Loucy (cell line): ENCODE results near the gene TMEM269.
A peak's percentile ranks its signal among the peaks of the same experiment; 100 is the strongest.

Source experiments
- H2AFZ ChIP-seq: fragments of 200-600 bp; sonication (generic); 2 replicates; pipeline ENCODE4 v1.6.0; 2016; ENCODE audit warnings: antibody characterized with exemption, mild to moderate bottlenecking, low read length, moderate library complexity
- H3F3A ChIP-seq: fragments of 200-600 bp; 2 replicates; pipeline ENCODE4 v1.6.0; 2016; ENCODE audit warnings: antibody characterized with exemption, low read depth, mild to moderate bottlenecking
- H3K27me3 ChIP-seq: fragments of 200-600 bp; sonication (generic); 2 replicates; pipeline ENCODE4 v1.6.1; 2014; ENCODE audit warnings: low read length, mild to moderate bottlenecking; ENCODE audit not compliant: insufficient read depth, poor library complexity, severe bottlenecking
- H3K36me3 ChIP-seq: fragments of 200-600 bp; sonication (generic); 2 replicates; pipeline ENCODE4 v1.6.1; 2016; ENCODE audit warnings: low read length; ENCODE audit not compliant: insufficient read depth
- H3K4me1 ChIP-seq: fragments of 200-600 bp; sonication (generic); 2 replicates; pipeline ENCODE4 v1.5.1; 2014; ENCODE audit warnings: low read length, mild to moderate bottlenecking; ENCODE audit not compliant: insufficient read depth, poor library complexity, severe bottlenecking
- H3K4me2 ChIP-seq: fragments of 200-600 bp; sonication (generic); 2 replicates; pipeline ENCODE4 v1.6.0; 2014; ENCODE audit warnings: antibody characterized with exemption, low read length, low read depth, mild to moderate bottlenecking; ENCODE audit not compliant: poor library complexity, severe bottlenecking
- H3K4me3 ChIP-seq: fragments of 200-600 bp; sonication (generic); 2 replicates; pipeline ENCODE4 v1.5.1; 2014; ENCODE audit warnings: low read length, mild to moderate bottlenecking, mixed read lengths; ENCODE audit not compliant: poor library complexity, severe bottlenecking
- H3K79me2 ChIP-seq: fragments of 200-600 bp; sonication (generic); 2 replicates; pipeline ENCODE4 v1.6.1; 2014; ENCODE audit warnings: low read length; ENCODE audit not compliant: insufficient read depth
- H3K9ac ChIP-seq: fragments of 200-600 bp; sonication (generic); 2 replicates; pipeline ENCODE4 v1.6.0; 2014; ENCODE audit warnings: mild to moderate bottlenecking, low read depth, low read length, moderate library complexity; ENCODE audit not compliant: poor library complexity, severe bottlenecking
- H3K9me2 ChIP-seq: fragments of 200-600 bp; sonication (generic); replicated peaks from 2 replicates; pipeline ENCODE4 v1.6.1; 2016; ENCODE audit warnings: low read depth, low read length, mixed read lengths
- H3K9me3 ChIP-seq: fragments of 200-600 bp; sonication (generic); 2 replicates; pipeline ENCODE4 v1.6.1; 2014; ENCODE audit warnings: mild to moderate bottlenecking, antibody characterized with exemption, low read length, low read depth; ENCODE audit not compliant: insufficient read depth
- H4K20me1 ChIP-seq: fragments of 200-600 bp; sonication (generic); 2 replicates; pipeline ENCODE4 v1.6.0; 2014; ENCODE audit warnings: antibody characterized with exemption, low read length, mild to moderate bottlenecking; ENCODE audit not compliant: insufficient read depth, poor library complexity, severe bottlenecking
- EZH2phosphoT487 ChIP-seq: fragments of 200-600 bp; IDR thresholded peaks from 2 replicates; pipeline ENCODE4 v1.6.1; 2018; ENCODE audit warnings: antibody characterized with exemption, mild to moderate bottlenecking, moderate library complexity, borderline replicate concordance
- TF ChIP-seq, protein P1 (sequence below): fragments of 200-600 bp; sonication (generic); conservative IDR thresholded peaks from 2 replicates; pipeline ENCODE4 v1.5.1; 2014; ENCODE audit warnings: mild to moderate bottlenecking, antibody characterized with exemption, low read length

Gene TMEM269

DNA sequence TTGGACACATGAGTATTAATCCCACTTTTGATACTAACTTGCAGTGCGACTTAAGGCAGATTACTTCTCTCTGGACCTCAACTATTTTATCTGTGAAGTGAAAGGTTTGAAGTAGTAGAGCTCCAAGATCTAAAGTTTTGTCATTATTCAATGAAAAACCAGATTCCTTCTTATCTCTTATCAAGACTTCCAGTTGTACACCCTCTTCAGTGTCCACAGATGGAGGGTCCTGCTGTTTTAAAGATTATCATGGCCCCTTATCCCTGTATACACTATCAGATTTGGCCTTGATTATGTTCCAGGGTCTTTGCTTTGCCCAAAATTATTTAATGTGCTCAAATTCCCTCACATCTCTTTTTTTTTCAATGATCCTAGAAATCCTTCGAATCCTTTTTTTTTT is 16.6 kb upstream of the TMEM269 start:
- Histone ChIP-seq H3F3A (no peaks in the 10 kb centered on the region), H3K79me2 (peaks cover 85% of the 10 kb centered on the region), H2AFZ (no peak overlapping the region), H3K4me3 (peak overlapping the region; percentile 83), H3K27me3 (no peaks in the 10 kb centered on the region), H3K9me2 (no peaks in the 10 kb centered on the region), H3K4me1 (peaks cover 46% of the 10 kb centered on the region), H4K20me1 (peaks cover 18% of the 10 kb centered on the region), H3K9me3 (no peaks in the 10 kb centered on the region), H3K36me3 (no peaks in the 10 kb centered on the region), H3K9ac (peak overlapping the region; percentile 80), H3K4me2 (peak overlapping the region; percentile 84)
- TF ChIP-seq, protein P1, sequence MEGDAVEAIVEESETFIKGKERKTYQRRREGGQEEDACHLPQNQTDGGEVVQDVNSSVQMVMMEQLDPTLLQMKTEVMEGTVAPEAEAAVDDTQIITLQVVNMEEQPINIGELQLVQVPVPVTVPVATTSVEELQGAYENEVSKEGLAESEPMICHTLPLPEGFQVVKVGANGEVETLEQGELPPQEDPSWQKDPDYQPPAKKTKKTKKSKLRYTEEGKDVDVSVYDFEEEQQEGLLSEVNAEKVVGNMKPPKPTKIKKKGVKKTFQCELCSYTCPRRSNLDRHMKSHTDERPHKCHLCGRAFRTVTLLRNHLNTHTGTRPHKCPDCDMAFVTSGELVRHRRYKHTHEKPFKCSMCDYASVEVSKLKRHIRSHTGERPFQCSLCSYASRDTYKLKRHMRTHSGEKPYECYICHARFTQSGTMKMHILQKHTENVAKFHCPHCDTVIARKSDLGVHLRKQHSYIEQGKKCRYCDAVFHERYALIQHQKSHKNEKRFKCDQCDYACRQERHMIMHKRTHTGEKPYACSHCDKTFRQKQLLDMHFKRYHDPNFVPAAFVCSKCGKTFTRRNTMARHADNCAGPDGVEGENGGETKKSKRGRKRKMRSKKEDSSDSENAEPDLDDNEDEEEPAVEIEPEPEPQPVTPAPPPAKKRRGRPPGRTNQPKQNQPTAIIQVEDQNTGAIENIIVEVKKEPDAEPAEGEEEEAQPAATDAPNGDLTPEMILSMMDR = no peak

DNA sequence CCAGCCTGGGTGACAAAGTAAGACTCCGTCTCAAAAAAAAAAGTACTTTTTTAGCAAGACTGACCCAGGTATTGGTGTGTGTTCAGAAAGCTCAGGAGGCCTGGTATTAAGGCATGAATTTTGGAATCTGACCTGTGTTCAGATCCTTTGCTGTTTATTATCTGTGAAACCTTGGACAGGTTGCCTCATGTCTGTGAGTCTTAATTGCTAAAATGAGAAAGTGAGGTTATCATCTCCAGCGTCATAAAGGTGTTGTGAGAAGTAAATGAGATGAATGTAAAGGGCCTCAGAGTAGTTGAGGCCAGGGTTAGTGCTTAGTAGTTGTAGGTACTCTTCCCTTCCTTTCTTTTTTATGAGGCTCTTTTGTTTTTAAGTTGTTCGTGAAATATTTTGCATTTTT is 15.0 kb upstream of the TMEM269 start:
- Histone ChIP-seq H4K20me1 (peaks cover 10% of the 10 kb centered on the region), H3K36me3 (peaks cover 5% of the 10 kb centered on the region), H3F3A (no peaks in the 10 kb centered on the region), H3K9me3 (no peaks in the 10 kb centered on the region), H3K4me3 (peak overlapping the region; percentile 44), H3K27me3 (no peaks in the 10 kb centered on the region), H3K9ac (no peak overlapping the region), H3K4me1 (peaks cover 38% of the 10 kb centered on the region), H3K79me2 (peaks cover 72% of the 10 kb centered on the region), H3K9me2 (no peaks in the 10 kb centered on the region), H3K4me2 (peak overlapping the region; percentile 84), H2AFZ (no peak overlapping the region)
- TF ChIP-seq, protein P1 = no peak
- TF ChIP-seq EZH2phosphoT487 = no peak

DNA sequence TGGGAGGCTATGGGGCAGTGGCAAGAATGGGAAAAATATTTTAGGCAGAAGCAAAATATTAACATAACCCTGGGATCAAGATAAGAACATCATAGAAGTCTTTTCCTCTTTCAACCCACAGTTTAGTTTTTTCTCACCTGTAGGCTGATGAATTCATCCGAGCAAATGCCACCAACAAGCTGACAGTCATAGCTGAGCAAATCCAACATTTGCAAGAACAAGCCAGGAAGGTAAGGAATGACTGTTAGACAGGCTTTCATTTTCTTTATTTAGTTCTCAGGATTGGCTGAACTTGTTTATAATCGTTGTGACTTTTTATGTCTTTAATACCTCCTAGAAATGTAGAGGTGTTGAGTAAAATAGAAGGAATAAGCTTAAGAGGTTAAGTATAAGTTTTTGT is 11.4 kb upstream of the TMEM269 start:
- Histone ChIP-seq H3K4me2 (peak overlapping the region; percentile 84), H3K4me3 (no peak overlapping the region), H3K4me1 (peaks cover 19% of the 10 kb centered on the region), H4K20me1 (no peaks in the 10 kb centered on the region), H3K27me3 (no peaks in the 10 kb centered on the region), H3K9me2 (no peaks in the 10 kb centered on the region), H3K9ac (peak overlapping the region; percentile 38), H3F3A (no peaks in the 10 kb centered on the region), H2AFZ (no peak overlapping the region), H3K36me3 (peaks cover 27% of the 10 kb centered on the region), H3K79me2 (peaks cover 40% of the 10 kb centered on the region), H3K9me3 (no peaks in the 10 kb centered on the region)
- TF ChIP-seq, protein P1 = no peak
- no peak for TF ChIP-seq EZH2phosphoT487
